Measurements from ENCODE around the gene UMOD.

GRCh38 chr16:20385844-20386832 is 33.6 kb upstream of the UMOD start:
- TF ChIP-seq CTCF (optimal IDR thresholded peaks at IDR 0.05 in 1 of 3, IDR thresholded peaks at IDR 0.05 in 1 of 3, conservative IDR thresholded peaks at IDR 0.05 in 1 of 3; ENCODE audit: extremely low read depth in 1 of 3, insufficient read depth in 2 of 3, low read length in 3 of 3) (peak; percentile 62 to 75 (median 75)), EZH2 (IDR thresholded peaks at IDR 0.05; ENCODE audit: low read length) (no peak)

Measured in keratinocyte (primary cell).